ENCODE measurements around the gene NOTCH1. TPM values are rescaled to one million over a fixed set of nuclear protein-coding genes. Genes with fewer than 3 reads are reported as not detected.

Gene NOTCH1
- total and polyA plus RNA-seq, 3 experiments from 2014 or later: 5.1 to 79.5 (median 70.0) TPM

DNA sequence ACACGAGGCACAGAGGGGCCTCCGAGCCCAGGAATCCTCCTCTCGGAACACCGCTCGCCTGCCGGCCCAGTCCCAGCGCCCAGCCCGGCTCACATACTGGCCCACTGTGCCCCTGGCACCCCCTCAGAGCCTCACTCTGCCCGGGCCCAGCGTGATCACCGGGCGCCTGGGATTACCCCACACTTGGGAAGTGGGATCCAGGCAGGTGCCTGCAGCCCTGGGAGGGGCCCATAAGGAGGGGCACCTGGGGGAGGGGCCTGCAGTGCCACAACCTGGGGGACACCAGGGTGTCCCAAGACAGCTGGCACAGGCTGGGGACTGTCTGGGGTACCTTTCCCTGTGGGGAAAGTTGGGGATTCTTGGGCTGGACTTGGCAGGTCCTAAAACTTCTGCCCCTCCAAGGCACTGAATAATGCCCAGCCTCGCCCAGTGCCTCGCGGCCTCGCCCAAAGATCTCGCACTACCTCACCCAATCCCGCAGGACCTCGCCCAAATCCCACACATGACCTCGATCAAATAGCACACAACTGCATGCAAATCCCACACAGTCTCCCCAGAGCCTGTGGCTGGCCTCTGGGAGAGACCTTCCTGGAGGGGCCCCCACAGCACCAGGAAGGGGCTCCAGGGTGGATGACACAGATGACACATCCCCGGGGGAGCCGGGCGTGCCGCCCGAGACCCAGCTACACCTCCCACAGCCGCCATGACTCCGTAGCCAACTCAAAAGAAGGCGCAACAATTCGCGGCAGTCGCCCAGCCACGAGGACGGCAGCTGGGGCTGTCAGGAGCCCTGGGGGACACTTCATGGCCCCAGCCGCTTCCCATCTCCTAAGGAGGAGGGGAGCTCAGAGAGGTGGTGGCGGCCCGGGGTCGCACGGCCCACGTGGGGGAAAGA, 13.7 kb downstream of the NOTCH1 start:
- peaks cover 76% of the 10 kb centered on the region for H3K4me1 ChIP-seq (ENCODE audit: insufficient read depth, low read length)
- H3K4me3 Mint-ChIP-seq: peak overlapping the region; percentile 6 to 73 (median 45)
- H3K27me3 Mint-ChIP-seq: no peaks in the 10 kb centered on the region
- CTCF ChIA-PET: interaction anchor here (2.1 to 2.6 kb wide), 2 partner anchors 44 to 100 kb away, joined by 6 to 7 read pairs; no protein-coding TSS in a partner anchor
- no peaks in the 10 kb centered on the region for H3K9me3 Mint-ChIP-seq
- peaks cover 30 to 54% (median 35%) of the 10 kb centered on the region in 3 donors for H3K4me1 Mint-ChIP-seq
- H3K36me3 Mint-ChIP-seq: peaks cover 0 to under 1% (median 0%) of the 10 kb centered on the region in 3 donors
- H3K4me3 ChIP-seq (ENCODE audit: low read length): no peak overlapping the region
- H3K27ac Mint-ChIP-seq: peak overlapping the region in 3 of 8 donors; percentile 40 to 80 (median 56)
- no peak overlapping the region for H3K27ac ChIP-seq (ENCODE audit: low read depth, low read length)
- DNase-seq: no peak
- H3K36me3 ChIP-seq (ENCODE audit: insufficient read depth, low read length): no peaks in the 10 kb centered on the region
- no peaks in the 10 kb centered on the region for H3K9me3 ChIP-seq (ENCODE audit: low read length)
- POLR2A ChIA-PET: no interaction called here
- H3K27me3 ChIP-seq (ENCODE audit: insufficient read depth, low read length, poor library complexity, severe bottlenecking): no peaks in the 10 kb centered on the region

DNA sequence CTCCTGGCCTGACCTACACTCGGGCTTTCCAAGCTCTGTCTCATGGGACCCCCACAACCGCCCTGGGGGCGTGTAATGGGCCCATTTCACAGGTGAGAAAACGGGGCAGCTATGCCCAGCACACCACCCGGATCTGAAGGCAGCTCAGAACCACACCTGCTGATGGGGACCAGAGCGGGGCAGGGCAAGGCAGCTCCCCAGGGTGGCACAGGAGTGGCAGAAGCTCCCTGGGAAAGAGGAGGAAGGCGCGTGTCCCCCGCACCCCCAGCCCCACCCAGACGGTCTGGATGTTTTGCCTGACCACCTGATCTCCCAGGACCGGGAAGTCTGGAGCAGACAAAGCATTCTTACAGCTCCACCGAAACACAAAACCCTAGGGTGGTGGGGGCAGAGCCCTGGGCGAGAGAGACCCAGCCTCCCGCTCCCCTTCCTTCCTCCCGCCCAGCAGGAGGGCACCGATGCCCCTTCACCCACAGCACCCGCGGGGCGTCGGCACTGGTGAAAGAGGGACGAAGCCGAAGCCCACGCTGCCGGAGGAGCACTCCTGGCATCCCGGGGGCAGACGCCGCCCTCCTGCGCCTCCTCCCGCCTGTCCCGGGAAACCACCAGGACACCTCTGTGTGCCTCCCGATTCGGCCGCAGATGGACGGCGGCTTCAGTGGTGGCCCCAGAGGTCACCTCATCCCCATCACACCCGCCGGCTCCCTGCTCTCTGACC, 14.5 kb downstream of the NOTCH1 start:
- Mint-ChIP-seq H3K9me3 (no peaks in the 10 kb centered on the region), H3K4me1 (peaks cover 28 to 47% (median 30%) of the 10 kb centered on the region in 3 donors), H3K27ac (peak overlapping the region in 4 of 8 donors; percentile 23 to 80 (median 56)), H3K4me3 (peak overlapping the region in 2 of 7 donors; percentile 9 to 41), H3K36me3 (no peaks in the 10 kb centered on the region), H3K27me3 (no peaks in the 10 kb centered on the region)
- ChIA-PET CTCF (interaction anchor here (1.6 kb wide), 1 partner anchor 47 kb away, joined by 3 read pairs; no protein-coding TSS in a partner anchor), POLR2A (no interaction called here)
- H3K4me3 ChIP-seq (ENCODE audit: low read length): no peak overlapping the region
- H3K9me3 ChIP-seq (ENCODE audit: low read length): no peaks in the 10 kb centered on the region
- H3K27me3 ChIP-seq (ENCODE audit: insufficient read depth, low read length, poor library complexity, severe bottlenecking): no peaks in the 10 kb centered on the region
- peaks cover 68% of the 10 kb centered on the region for H3K4me1 ChIP-seq (ENCODE audit: insufficient read depth, low read length)
- H3K36me3 ChIP-seq (ENCODE audit: insufficient read depth, low read length): no peaks in the 10 kb centered on the region
- no peak overlapping the region for H3K27ac ChIP-seq (ENCODE audit: low read depth, low read length)
- DNase-seq: no peak

DNA sequence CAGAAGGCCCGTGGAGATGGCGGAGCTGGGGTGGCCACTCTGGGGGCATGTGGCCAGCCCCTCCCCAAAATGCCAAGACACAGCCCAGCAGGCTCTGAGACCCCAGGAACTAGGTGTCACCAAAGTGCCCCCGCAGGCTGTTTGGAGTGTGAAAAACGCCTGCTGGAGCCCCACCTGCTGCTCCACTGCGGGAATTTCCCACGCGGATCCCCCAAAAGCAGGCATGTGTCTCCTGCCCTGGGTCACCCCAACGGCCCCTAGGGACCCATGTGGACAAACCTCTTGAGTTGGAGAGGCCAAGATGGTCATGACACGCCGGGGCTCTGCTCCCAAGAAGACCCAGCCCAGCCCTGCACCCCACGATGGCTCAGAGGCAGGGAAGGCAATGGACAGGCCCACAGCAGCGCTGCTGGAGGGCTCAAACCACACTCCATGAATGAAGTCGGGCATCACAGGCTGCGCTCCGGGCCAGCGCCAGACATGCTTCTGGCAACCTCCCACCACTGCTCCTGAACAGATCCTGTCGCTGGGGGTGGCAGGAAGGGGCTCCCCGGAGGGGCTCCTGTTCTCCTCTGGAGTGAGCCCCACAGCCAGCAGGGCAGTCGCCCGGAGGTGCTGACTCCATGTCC, 15.3 kb downstream of the NOTCH1 start:
- Mint-ChIP-seq H3K9me3 (no peaks in the 10 kb centered on the region), H3K4me1 (peaks cover 28 to 42% (median 30%) of the 10 kb centered on the region in 3 donors), H3K36me3 (no peaks in the 10 kb centered on the region), H3K27me3 (no peaks in the 10 kb centered on the region), H3K4me3 (peak overlapping the region in 2 of 7 donors; percentile 9 to 78), H3K27ac (peak overlapping the region in 3 of 8 donors; percentile 22 to 63 (median 50))
- DNase-seq: no peak
- CTCF ChIA-PET: interaction anchor here (1.6 kb wide), 1 partner anchor 46 kb away, joined by 3 read pairs; no protein-coding TSS in a partner anchor
- no peak overlapping the region for H3K27ac ChIP-seq (ENCODE audit: low read depth, low read length)
- no peaks in the 10 kb centered on the region for H3K36me3 ChIP-seq (ENCODE audit: insufficient read depth, low read length)
- no peaks in the 10 kb centered on the region for H3K27me3 ChIP-seq (ENCODE audit: insufficient read depth, low read length, poor library complexity, severe bottlenecking)
- H3K4me1 ChIP-seq (ENCODE audit: insufficient read depth, low read length): peaks cover 63% of the 10 kb centered on the region
- POLR2A ChIA-PET: no interaction called here
- no peak overlapping the region for H3K4me3 ChIP-seq (ENCODE audit: low read length)
- no peaks in the 10 kb centered on the region for H3K9me3 ChIP-seq (ENCODE audit: low read length)

DNA sequence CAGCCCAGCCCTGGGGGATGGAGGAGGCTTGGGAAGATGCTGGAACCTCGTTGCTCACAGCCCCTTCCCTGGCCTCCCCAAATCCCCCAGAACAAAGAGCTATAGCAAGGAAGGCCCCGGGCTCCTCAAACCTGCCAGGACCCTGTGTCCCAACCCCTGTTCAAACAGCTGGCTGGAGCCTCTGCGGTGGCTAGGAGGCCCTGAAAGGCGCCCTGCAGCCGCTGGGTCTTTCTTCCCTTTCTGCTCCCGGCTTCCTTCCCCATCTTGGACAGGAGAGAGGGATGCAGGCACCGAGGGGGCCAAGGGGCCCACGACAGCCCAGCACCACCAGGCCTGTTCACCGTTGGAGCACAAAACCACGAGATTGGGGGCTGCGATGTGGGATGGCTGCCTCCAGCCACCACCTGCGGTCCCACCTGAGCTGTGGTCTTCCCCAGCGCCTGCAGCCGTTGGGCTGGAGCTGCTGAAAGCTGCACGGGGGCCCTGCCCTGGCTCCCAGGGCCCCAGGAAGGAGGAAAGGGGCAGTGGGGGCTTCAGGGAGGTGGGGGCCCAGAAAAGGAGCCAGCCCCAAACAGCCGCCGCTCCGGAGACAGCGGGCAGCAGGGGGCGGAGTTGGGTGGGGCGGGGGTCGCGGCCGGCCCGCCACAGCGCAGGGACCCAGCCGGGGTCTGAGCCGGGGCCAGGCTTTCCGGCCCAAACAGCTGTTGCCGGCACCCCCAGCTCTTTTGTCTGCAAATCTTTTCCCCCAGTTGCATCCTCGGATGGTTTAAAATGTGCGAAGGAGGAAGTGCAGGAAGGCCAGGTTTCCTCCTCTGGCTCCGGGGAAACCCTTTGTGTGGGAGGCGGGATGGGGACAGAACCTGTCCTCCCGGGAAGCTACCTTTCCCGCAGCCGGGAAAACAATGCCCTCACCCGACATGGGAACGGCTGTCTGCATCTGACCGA, 16.1 kb downstream of the NOTCH1 start:
- H3K27ac Mint-ChIP-seq: no peak overlapping the region
- Histone ChIP-seq H3K4me3 (ENCODE audit: low read length) (no peak overlapping the region), H3K27ac (ENCODE audit: low read depth, low read length) (no peak overlapping the region), H3K27me3 (ENCODE audit: insufficient read depth, low read length, poor library complexity, severe bottlenecking) (no peaks in the 10 kb centered on the region), H3K36me3 (ENCODE audit: insufficient read depth, low read length) (no peaks in the 10 kb centered on the region), H3K4me1 (ENCODE audit: insufficient read depth, low read length) (peaks cover 63% of the 10 kb centered on the region), H3K9me3 (ENCODE audit: low read length) (no peaks in the 10 kb centered on the region)
- H3K4me3 Mint-ChIP-seq: peak overlapping the region in 1 of 7 donors; percentile 78
- ChIA-PET POLR2A (no interaction called here), CTCF (interaction anchor here (1.6 kb wide), 1 partner anchor 45 kb away, joined by 3 read pairs; no protein-coding TSS in a partner anchor)
- H3K4me1 Mint-ChIP-seq: peaks cover 28 to 42% (median 30%) of the 10 kb centered on the region in 3 donors
- H3K36me3 Mint-ChIP-seq: no peaks in the 10 kb centered on the region
- no peak for DNase-seq
- H3K9me3 Mint-ChIP-seq: no peaks in the 10 kb centered on the region
- H3K27me3 Mint-ChIP-seq: no peaks in the 10 kb centered on the region

DNA sequence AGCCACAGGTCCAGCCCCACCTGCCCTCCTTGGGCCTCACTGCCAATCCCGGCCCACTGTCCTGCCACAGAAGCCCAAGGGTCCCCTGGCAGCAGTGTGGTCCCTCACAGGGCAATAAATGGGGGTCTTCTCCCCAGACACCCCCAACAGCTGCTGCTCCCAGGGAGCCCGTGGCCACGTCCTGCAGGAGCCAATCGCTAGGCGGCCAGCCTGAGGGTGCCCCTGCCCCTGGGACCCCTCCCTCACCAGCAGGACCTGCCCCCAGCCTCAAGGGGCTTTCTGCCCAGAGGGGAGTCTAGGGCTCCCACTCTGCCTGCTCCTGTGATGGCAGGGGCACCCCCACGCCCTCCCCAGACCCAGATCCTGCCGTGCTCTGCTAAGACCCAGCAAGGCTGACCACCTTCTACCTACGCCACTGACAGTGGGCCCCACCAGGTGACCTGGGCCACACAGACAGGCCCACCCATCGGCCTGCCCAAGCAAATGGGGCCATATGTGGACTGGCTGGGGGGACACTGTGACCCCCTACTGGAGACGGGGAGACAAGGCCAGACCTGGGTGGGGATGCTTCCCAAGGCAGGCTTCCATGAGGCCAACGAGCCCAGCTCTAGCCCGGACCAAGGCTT, 17.0 kb downstream of the NOTCH1 start:
- CTCF ChIA-PET: no interaction called here
- Histone ChIP-seq H3K4me1 (ENCODE audit: insufficient read depth, low read length) (peaks cover 56% of the 10 kb centered on the region), H3K4me3 (ENCODE audit: low read length) (no peak overlapping the region), H3K27ac (ENCODE audit: low read depth, low read length) (no peak overlapping the region), H3K27me3 (ENCODE audit: insufficient read depth, low read length, poor library complexity, severe bottlenecking) (no peaks in the 10 kb centered on the region), H3K36me3 (ENCODE audit: insufficient read depth, low read length) (no peaks in the 10 kb centered on the region), H3K9me3 (ENCODE audit: low read length) (no peaks in the 10 kb centered on the region)
- Mint-ChIP-seq H3K9me3 (no peaks in the 10 kb centered on the region), H3K4me3 (no peak overlapping the region), H3K27me3 (no peaks in the 10 kb centered on the region), H3K36me3 (peaks cover 0 to 3% (median 0%) of the 10 kb centered on the region in 3 donors), H3K4me1 (peaks cover 21 to 35% (median 23%) of the 10 kb centered on the region in 3 donors), H3K27ac (peak overlapping the region in 1 of 8 donors; percentile 10)
- DNase-seq: no peak
- POLR2A ChIA-PET: no interaction called here

DNA sequence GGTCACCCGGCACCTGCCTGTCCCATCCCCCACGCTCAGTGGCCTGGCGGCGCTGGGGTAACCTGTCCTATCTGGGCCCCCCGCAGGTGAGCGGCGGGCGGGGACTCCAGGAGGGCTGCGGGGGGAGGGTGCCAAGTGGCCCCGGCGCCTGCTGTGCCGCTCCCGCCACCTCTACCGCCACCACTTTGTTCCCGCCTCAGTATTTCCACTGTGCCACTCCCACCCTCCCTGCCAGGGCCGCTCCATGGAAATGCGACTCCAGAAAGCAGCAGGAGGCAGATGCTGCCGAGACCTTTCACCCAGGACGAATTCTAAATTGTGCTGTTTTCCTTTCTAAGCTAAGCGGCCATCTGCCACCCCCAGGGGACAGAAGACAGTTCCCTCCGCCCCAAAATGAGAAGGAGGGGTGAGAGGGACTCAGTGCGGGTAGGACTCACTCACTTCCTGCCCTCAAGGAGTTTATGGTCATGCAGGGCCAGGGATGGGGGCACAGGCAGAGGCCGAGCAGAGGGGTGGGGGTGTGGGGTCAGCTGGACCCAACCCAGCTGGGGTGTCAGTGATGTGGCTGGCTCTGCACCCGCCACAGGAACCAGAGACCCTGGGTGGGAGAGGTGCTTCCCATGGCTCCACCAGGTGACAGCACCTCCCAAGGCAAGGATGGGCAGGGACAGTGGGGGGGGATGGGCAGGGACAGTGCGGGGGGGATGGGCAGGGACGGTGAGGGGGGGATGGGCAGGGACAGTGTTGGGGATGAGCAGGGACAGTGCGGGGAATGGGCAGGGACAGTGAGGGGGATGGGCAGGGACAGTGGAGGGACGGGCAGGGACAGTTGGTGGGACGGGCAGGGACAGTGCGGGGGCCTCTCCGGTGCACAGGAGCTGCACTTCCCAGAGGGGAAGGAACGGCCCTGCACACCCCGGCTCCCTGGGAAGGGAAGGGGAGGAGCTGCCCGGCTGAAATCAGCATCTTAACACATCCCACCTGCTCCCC, 17.8 kb downstream of the NOTCH1 start:
- peaks cover 14 to 26% (median 15%) of the 10 kb centered on the region in 3 donors for H3K4me1 Mint-ChIP-seq
- H3K9me3 Mint-ChIP-seq: no peaks in the 10 kb centered on the region
- no peak overlapping the region for H3K27ac ChIP-seq (ENCODE audit: low read depth, low read length)
- peaks cover 47% of the 10 kb centered on the region for H3K4me1 ChIP-seq (ENCODE audit: insufficient read depth, low read length)
- POLR2A ChIA-PET: no interaction called here
- no peak overlapping the region for H3K4me3 Mint-ChIP-seq
- CTCF ChIA-PET: no interaction called here
- no peaks in the 10 kb centered on the region for H3K36me3 ChIP-seq (ENCODE audit: insufficient read depth, low read length)
- no peak overlapping the region for H3K4me3 ChIP-seq (ENCODE audit: low read length)
- no peaks in the 10 kb centered on the region for H3K27me3 Mint-ChIP-seq
- H3K27me3 ChIP-seq (ENCODE audit: insufficient read depth, low read length, poor library complexity, severe bottlenecking): no peaks in the 10 kb centered on the region
- peak overlapping the region in 4 of 8 donors; percentile 10 to 84 (median 62) for H3K27ac Mint-ChIP-seq
- H3K9me3 ChIP-seq (ENCODE audit: low read length): no peaks in the 10 kb centered on the region
- peaks cover 0 to 7% (median 0%) of the 10 kb centered on the region in 3 donors for H3K36me3 Mint-ChIP-seq
- no peak for DNase-seq

All from CD8-positive, alpha-beta memory T cell (primary cell).